NCI-H1436 treated with DMSO at 0.1 percent for 48 hours (cell line): ENCODE measurements around the gene EHD3.

Experiments
- DNase-seq: peaks from one replicate; lab custom pipeline; 2025; lab: John Stamatoyannopoulos, UW

Gene EHD3

GRCh38 chr2:31255911-31256571 lies 22.1 kb downstream of the EHD3 start:
- no peak for DNase-seq

- DNase-seq, result no peak
Observed at GRCh38 chr2:31256611-31257382, 22.8 kb downstream of the EHD3 start.

GRCh38 chr2:31258351-31258750 lies 24.4 kb downstream of the EHD3 start:
- DNase-seq, result no peak

GRCh38 chr2:31259075-31259474 lies 25.1 kb downstream of the EHD3 start:
- DNase-seq, result no peak

- no peak for DNase-seq
Observed at GRCh38 chr2:31260870-31261269, 26.9 kb downstream of the EHD3 start.

GRCh38 chr2:31263636-31264190 lies 29.8 kb downstream of the EHD3 start:
- no peak for DNase-seq

GRCh38 chr2:31265234-31265633 lies 31.3 kb downstream of the EHD3 start:
- no peak for DNase-seq

GRCh38 chr2:31266804-31267203 lies 32.9 kb downstream of the EHD3 start:
- DNase-seq, result no peak

- no peak for DNase-seq
Observed at GRCh38 chr2:31267437-31268120, 33.6 kb downstream of the EHD3 start.

GRCh38 chr2:31268344-31268743 lies 34.4 kb downstream of the EHD3 start:
- DNase-seq, result no peak

- no peak for DNase-seq
Observed at GRCh38 chr2:31269087-31269486, 35.1 kb downstream of the EHD3 start.

GRCh38 chr2:31270131-31270530 lies 36.2 kb downstream of the EHD3 start:
- no peak for DNase-seq

GRCh38 chr2:31270822-31271231 lies 36.9 kb downstream of the EHD3 start:
- no peak for DNase-seq

- DNase-seq, result no peak
Observed at GRCh38 chr2:31271851-31272267, 37.9 kb downstream of the EHD3 start.

GRCh38 chr2:31274401-31275075 lies 40.6 kb downstream of the EHD3 start:
- DNase-seq, result no peak

- no peak for DNase-seq
Observed at GRCh38 chr2:31275976-31276375, 42.0 kb downstream of the EHD3 start.

GRCh38 chr2:31277621-31278020 lies 43.7 kb downstream of the EHD3 start:
- no peak for DNase-seq

- no peak for DNase-seq
Observed at GRCh38 chr2:31282634-31283033, 48.7 kb downstream of the EHD3 start.

GRCh38 chr2:31283193-31283919 lies 49.4 kb downstream of the EHD3 start:
- DNase-seq, result peak; percentile 0

GRCh38 chr2:31284107-31284506 lies 50.2 kb downstream of the EHD3 start:
- DNase-seq, result no peak

- DNase-seq, result no peak
Observed at GRCh38 chr2:31286230-31286629, 52.3 kb downstream of the EHD3 start.
